ENCODE measurements around the gene HOXC4.
"Not testable (repeated sequence)": the region's sequence is repeated elsewhere in the genome, so short reads cannot be mapped to it uniquely, and the experiment has no call there.

HOXC4 gene

DNA sequence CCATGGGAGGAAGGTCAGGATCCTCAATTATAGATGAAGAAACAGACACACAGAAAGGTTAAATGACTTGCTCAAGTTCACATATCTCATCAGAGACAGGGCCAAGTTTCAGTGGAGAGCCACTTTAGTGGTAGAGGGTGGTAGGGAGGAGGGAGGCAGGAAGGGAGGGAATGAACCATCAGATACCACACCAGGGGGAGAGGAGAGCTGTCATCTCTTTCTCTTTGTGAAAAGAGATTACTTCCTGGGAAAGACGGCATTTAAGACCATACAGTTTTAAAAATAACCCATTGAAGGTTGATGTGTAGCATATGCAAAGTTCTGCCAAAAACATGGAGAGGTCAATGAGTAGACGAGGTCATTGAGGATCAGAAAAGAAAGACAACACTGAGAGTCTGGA is 39.3 kb downstream of the HOXC4 start:
- DNase-seq (ENCODE audit: low spot score): not testable (repeated sequence)

DNA sequence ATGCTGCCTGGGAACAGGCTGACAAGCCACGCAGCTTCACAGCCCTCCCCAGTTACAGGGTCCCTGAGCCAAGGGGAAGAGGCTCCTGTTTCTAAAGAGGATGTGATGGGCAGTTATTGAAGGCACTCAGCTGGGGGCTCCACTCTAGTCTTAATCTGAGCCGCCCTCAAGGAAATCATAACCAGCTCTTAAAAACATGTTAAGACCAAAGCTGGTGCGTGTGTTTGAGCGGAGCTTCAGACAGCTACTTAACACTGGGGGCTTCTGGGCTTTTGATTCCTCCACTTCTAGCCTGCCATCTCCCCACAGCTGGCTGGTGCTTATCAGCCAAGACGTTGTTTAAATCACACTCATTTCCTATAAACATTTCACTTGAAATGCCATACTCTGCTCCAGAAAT is 42.3 kb downstream of the HOXC4 start:
- not testable (repeated sequence) for DNase-seq (ENCODE audit: low spot score)

DNA sequence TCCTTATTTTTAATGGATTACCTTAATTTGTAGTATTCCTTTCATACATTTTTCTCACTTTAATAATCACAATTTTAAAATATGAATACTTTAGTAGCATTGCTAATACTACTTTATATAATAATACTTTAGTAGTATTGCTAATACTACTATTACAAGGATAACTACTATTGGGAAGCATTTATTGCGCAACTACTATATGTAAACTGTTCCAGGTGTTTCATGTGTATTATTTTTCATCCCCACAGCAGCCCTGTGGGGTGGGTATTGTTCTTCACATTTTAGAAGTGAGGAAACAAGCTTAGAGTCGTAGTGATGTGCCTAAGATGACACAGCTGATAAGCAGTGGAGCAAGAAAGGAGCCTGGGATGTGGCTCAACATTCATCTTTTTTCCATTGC is 45.0 kb downstream of the HOXC4 start:
- not testable (repeated sequence) for DNase-seq (ENCODE audit: low spot score)

DNA sequence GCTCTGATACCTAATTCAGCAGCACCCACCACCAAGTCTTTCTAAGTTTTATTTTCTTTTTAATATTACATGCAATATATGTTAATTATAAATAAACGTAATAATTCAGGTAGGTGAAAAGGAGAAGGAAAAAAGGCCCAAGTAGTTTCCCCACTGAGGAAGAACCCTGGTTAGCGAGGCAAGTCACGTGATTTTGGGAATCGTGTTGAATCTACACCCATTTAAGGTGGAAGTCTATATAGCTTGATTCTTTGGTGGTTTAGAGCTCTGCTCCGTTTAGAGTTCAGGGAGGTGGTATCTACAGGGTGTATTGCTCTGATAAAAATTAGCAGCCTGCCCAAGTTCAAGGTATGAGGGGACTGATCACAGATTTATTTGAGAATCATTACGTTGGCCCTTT is 47.0 kb downstream of the HOXC4 start:
- not testable (repeated sequence) for DNase-seq (ENCODE audit: low spot score)

DNA sequence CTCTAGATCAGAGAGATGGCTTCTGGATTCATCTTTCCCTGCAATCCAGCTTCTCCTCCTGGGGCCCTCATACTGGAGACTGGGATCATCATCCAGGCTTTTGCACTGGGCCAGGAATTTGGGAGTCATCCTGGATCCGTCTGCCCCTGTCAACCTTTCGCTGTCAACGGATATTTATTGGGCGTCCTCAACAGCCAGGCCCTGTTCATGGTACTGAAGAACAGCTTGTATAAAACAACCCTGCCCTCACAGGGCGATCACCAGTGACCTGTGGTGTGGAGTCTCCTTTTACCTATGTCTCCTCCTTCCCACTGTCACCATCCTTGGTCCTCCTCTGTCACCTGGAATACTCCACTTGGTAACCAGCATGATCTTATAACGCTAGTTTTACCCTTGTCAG is 48.6 kb downstream of the HOXC4 start:
- not testable (repeated sequence) for DNase-seq (ENCODE audit: low spot score)

DNA sequence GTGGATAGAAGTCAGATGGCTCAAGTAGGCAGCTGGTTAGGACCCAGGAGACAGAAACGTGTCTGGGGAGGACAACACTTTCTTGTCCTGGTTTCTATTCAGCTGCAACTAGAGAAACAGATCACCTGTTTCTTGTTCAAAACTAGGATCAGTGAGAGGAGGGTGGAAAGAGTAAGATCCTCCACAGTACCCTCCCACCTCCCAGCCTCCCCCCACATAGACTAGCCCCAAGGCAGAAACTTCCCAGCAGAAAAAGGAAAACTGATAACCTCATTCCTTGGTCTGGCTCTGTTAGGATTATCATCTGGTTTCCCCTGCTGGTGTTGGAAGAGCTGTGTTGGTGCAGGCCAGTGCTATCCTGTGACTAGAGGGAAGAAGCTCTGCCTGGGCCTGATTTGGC is 50.2 kb downstream of the HOXC4 start:
- DNase-seq (ENCODE audit: low spot score): not testable (repeated sequence)

All from globus pallidus (tissue), 1 donor.